RPMI7951 (cell line): ENCODE results near the gene PLXNA4. TPM values are rescaled to one million over a fixed set of nuclear protein-coding genes. Genes with fewer than 3 reads are reported as not detected.
A peak's percentile ranks its signal among the peaks of the same experiment; 100 is the strongest.

Experiments
- DNase-seq: peaks from one replicate; pipeline ENCODE4 v3.0.0-alpha.2; 2012; ENCODE audit warnings: low read depth
- total RNA-seq: library from RNA; depleted of rRNA; stranded (reverse); fragments of >200 nt; shearing (Covaris generic); gene quantifications from 2 replicates; pipeline ENCODE4 v1.2.3, GENCODE V29; 2014

The PLXNA4 gene
- total RNA-seq, 1 experiment from 2014 or later = 1.4 TPM

- no peak for DNase-seq
Observed at GRCh38 chr7:132564849-132565248, 11.4 kb downstream of the PLXNA4 start.

DNA sequence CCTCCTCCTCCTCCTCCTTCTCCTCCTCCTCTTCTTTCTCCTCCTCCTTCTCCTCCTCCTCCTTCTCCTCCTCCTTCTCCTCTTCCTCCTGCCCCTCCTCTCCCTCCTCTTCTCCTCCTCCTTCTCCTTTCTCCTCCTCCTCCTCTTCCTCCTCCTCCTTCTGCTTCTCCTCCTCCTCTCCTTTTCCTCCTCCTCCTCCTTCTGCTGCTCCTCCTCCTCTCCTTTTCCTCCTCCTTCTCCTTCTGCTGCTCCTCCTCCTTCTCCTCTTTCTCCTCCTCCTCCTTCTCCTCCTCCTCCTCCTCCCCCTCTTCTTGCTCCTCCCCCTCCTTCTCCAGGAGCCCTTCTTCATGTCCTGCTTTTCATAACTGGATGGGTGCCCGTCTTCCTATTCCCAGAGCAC lies 12.2 kb downstream of the PLXNA4 start:
- DNase-seq = no peak

- DNase-seq = no peak
Observed at GRCh38 chr7:132562690-132563089, 13.6 kb downstream of the PLXNA4 start.

DNA sequence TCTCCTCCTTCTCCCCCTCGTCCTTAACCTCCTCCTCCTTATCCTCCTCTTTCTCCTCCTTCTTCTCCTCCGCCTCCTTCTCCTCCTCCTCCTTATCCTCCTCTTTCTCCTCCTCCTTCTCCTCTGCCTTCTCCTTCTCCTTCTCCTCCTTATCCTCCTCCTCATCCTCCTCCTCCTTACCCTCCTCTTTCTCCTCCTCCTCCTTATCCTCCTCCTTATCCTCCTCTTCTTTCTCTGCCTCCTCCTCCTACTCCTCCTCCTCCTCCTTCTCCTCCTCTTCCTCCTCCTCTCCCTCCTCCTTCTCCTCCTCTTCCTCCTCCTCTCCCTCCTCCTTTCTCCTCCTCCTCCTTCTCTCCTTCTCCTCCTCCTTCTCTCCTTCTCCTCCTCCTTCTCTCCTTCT lies 14.5 kb downstream of the PLXNA4 start:
- DNase-seq = no peak

GRCh38 chr7:132560825-132561529 lies 15.3 kb downstream of the PLXNA4 start:
- DNase-seq = no peak

- DNase-seq = no peak
Observed at GRCh38 chr7:132560105-132560504, 16.2 kb downstream of the PLXNA4 start.

DNA sequence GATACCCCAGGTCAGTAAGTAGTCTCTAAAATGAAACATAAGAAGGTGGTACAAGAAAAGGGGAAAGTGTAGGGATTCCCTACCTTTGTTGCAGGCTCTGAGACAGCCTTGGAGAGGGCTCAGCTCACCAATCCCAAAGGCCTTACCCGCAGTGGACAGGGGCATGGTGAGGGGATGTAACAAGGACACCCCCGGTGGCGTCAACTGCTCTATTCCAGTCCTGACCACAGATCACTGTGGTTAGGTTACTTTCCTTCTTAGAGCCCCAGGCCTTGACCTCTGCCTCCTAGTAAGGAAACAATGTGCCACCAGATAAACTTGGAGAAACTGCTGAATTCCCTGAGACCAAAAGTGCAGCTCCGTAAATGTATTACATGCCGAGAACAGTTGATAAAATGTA lies 17.5 kb downstream of the PLXNA4 start:
- peak; percentile 48 for DNase-seq

DNA sequence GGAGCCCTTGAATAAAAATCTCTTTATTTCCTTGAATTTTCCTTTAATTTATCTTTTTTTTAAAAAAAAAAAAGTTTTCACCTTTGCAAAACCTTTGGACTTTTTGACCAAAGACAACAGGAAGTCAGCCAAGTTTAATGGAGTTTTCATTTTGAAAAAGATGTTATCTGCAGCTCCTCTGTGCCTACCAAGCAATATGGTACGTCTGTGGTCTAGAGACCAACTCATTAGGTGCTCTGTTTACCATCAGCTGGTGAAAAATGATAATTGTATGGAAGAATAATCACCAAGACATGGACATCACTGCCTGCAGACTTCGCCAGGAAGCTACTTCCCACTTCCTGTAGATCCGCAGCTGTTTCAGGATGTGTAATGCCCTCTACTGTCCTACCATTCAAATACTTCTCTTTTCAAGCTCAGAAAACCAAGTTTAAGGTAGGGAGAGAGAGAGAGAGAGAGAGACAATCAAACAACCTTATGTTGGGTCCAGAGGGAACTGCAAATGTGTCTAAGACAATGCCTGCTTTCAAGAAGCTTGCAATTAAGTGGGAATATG lies 18.7 kb downstream of the PLXNA4 start:
- peak; percentile 65 for DNase-seq

DNA sequence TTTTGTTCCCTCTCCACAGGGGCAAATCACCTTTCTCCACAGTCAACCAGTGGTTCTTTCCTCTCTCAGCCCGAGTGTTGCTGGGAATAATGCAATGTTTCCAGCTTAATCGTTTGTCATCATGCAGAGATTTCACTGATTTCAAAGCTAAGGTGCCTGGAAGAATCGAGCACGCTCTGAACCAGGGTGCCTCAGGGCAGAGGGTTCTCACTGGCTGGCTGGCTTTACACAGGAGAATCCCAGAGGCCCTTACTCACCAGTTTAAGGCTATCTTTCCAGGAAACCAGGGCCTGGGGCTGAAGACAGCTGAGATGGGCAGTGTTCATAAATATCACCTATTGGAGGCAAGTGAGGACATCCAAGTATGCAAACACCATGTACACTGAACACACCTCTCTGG lies 21.8 kb downstream of the PLXNA4 start:
- peak; percentile 76 for DNase-seq

DNA sequence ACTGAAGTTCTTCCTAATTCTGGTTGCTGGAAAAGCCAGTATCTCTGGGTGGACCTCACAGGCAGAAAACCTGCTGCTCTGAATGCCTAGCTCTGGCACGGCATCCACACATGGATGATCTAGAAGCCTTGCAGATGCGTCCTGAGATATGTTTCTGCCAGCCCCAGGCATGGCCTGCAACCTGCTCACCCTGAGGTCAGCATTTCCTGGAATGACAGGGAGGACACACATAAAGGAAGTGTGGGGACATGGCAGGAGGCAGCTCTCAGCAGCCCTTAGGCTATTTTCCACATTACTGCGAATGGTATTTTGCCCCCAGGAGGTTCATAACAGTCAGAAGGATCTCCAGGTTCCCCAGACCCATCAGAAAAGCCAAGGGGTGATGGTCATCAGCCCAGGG lies 23.2 kb downstream of the PLXNA4 start:
- peak; percentile 79 for DNase-seq

GRCh38 chr7:132551886-132552285 lies 24.4 kb downstream of the PLXNA4 start:
- DNase-seq = no peak

- DNase-seq = no peak
Observed at GRCh38 chr7:132551439-132551838, 24.8 kb downstream of the PLXNA4 start.

GRCh38 chr7:132548489-132549078 lies 27.7 kb downstream of the PLXNA4 start:
- DNase-seq = peak; percentile 97

DNA sequence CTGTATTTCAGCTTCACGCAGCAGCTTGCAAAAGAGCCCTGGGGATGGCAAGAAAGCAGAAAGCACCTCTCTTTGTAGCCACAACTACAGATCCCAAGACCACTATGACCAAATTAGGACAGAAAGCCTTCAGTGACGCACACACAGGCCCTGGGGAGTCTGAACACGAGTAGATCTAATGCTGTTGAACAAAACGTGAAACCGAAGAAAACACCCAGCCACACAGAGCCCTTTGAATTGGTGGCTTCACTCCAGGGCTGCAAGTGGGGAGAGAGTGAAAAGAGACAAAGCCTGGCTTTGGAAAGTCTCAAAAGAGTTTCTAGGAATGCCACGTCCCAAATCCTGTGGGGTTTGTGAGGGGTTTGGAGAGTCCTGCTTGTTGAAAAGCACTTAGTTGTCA lies 28.4 kb downstream of the PLXNA4 start:
- DNase-seq = peak; percentile 69

DNA sequence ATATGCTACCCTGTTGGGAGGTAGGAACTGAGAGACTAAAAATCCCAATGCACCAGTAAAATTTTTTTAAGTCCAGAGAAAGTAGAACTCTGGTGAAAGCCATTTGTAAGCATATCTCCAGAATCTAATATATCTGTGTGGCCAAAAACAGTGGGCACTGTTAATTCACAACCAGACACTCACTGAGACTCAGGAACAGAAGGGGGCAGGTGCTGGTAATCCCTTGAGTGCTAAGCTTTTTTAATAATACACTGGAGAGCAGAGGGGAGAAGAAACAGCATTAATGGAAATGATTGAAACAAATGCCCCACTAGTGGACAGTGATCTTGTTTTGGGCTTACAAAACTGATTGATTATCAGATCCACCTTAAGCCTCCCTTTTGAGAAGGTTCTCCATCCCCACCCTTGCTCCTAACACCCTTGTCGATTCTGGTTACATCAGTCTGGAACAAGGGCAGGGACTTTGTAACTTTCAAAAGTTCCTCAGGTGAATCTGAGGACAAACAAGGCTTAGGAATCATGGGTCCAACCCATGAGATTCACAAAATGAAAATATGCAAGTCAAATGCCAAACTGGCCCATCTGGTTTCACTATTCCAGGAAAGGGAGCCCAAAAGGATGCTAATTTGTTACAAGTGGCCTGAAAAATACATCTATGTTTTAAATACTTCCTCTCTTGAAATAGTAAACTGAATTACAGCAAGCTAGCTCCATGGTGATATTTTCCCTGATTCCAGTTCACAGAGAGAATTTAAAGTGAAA lies 29.7 kb downstream of the PLXNA4 start:
- DNase-seq = no peak

DNA sequence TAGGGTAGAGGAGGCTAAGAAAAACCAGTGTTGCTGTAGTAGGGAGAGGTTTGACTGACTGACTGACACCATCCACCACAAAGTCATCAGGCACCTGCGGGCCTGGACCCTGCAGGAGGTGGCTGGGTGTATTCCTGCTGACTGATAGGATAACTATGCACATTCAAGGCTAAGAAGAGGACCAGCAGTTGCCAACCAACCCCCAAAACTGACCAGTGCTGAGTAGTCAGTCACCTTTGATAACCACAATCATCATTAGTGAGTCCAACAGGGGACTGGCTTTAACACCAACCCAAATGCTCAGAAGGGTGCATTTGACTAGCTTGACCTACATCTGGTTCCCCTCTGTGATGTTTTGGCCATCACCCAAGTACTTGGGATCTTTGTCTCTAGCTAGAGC lies 30.5 kb downstream of the PLXNA4 start:
- peak; percentile 88 for DNase-seq

- DNase-seq = no peak
Observed at GRCh38 chr7:132544999-132545398, 31.3 kb downstream of the PLXNA4 start.

DNA sequence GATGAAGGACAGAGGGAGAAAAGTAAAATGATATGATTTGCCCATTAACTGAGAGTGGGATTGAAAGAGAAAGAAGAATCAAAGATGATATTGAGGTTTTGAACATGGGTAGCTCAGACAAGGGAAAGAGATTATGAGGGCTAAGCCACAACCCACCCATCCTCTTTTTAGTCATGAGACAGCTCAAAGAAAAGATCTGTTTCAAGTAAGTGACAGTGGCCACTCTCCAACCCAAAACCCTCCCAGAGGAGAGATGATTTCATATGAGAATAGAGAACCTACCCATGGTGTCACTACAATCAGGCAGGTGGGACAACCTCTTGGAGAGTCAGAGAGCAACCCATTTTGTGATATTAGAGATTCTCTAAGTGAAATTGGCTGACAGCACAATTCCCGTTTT lies 32.2 kb downstream of the PLXNA4 start:
- DNase-seq = no peak

DNA sequence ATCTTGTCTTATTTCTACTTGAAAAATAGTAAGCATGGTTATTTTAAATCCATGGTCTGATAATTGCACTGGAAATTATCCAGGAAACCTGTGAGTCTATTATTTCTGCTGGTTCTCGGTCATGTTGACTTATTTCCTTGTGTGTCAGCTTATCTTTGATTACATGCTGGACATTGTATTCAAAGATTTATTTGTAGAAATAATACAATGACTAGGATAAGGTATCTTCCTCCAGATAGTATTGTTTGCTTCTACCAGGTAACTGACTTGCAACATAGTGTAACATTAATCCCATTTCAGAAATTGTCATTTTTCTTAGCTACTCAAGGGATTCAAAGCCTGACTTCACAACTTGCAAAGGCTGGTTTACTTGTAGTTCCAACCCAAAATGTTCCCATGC lies 33.4 kb downstream of the PLXNA4 start:
- DNase-seq = no peak

DNA sequence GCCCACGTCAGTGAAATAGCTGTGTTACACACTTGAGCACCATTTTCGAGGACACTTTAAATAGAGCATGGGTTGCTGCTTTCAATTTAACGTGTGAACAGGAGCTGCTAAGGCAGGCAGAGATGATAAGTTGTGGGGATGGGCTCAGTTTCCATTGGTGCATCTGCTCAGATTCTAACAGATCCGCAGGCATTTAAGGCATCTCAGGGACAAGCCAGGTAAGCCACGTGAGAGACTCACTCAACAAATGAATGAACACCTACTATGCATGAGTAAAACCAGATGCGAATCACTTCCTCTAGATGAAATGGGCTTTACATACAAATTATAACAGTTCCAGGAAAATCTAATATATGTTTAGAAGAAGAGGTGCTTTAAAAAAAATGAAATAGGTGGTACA lies 34.6 kb downstream of the PLXNA4 start:
- DNase-seq = no peak

GRCh38 chr7:132537456-132538145 lies 38.7 kb downstream of the PLXNA4 start:
- DNase-seq = no peak
